ENCODE results near the gene LIN28A.
A peak's percentile ranks its signal among the peaks of the same experiment; 100 is the strongest.

LIN28A gene

GRCh38 chr1:26412180-26412840 lies 1.7 kb downstream of the LIN28A start:
- no peak for TF ChIP-seq TAF1 (IDR thresholded peaks at IDR 0.05; ENCODE audit: borderline replicate concordance, insufficient read depth, low read length)
- TF ChIP-seq SIN3A (IDR thresholded peaks at IDR 0.05; ENCODE audit: borderline replicate concordance, insufficient read depth, low read length), result no peak
- TF ChIP-seq FOXP2 (optimal IDR thresholded peaks at IDR 0.05; ENCODE audit: borderline replicate concordance, extremely low read depth, extremely low read length, insufficient read depth), result no peak
- TF ChIP-seq POLR2AphosphoS5 (IDR thresholded peaks at IDR 0.05; ENCODE audit: low read depth, low read length), result no peak
- no peak for TF ChIP-seq REST (IDR thresholded peaks at IDR 0.05; ENCODE audit: insufficient read depth in 1 of 2, low read depth in 2 of 2, low read length in 2 of 2)

GRCh38 chr1:26413031-26413430 lies 2.4 kb downstream of the LIN28A start:
- peak in 1 of 2 experiments; percentile 49; a peak in 1 of 4 replicates for TF ChIP-seq REST (IDR thresholded peaks at IDR 0.05; ENCODE audit: insufficient read depth in 1 of 2, low read depth in 2 of 2, low read length in 2 of 2)
- no peak for TF ChIP-seq SIN3A (IDR thresholded peaks at IDR 0.05; ENCODE audit: borderline replicate concordance, insufficient read depth, low read length)

GRCh38 chr1:26417111-26417759 lies 6.6 kb downstream of the LIN28A start:
- TF ChIP-seq REST (IDR thresholded peaks at IDR 0.05; ENCODE audit: insufficient read depth in 1 of 2, low read depth in 2 of 2, low read length in 2 of 2), result peak in 1 of 2 experiments; percentile 59; a peak in 1 of 4 replicates
- no peak for TF ChIP-seq FOXP2 (optimal IDR thresholded peaks at IDR 0.05; ENCODE audit: borderline replicate concordance, extremely low read depth, extremely low read length, insufficient read depth)
- TF ChIP-seq POLR2AphosphoS5 (IDR thresholded peaks at IDR 0.05; ENCODE audit: low read depth, low read length), result no peak
- no peak for TF ChIP-seq SIN3A (IDR thresholded peaks at IDR 0.05; ENCODE audit: borderline replicate concordance, insufficient read depth, low read length)

GRCh38 chr1:26418865-26419349 lies 8.3 kb downstream of the LIN28A start:
- TF ChIP-seq REST (IDR thresholded peaks at IDR 0.05; ENCODE audit: insufficient read depth in 1 of 2, low read depth in 2 of 2, low read length in 2 of 2), result no peak
- no peak for TF ChIP-seq TAF1 (IDR thresholded peaks at IDR 0.05; ENCODE audit: borderline replicate concordance, insufficient read depth, low read length)
- no peak for TF ChIP-seq POLR2AphosphoS5 (IDR thresholded peaks at IDR 0.05; ENCODE audit: low read depth, low read length)
- TF ChIP-seq SIN3A (IDR thresholded peaks at IDR 0.05; ENCODE audit: borderline replicate concordance, insufficient read depth, low read length), result no peak
- no peak for TF ChIP-seq FOXP2 (optimal IDR thresholded peaks at IDR 0.05; ENCODE audit: borderline replicate concordance, extremely low read depth, extremely low read length, insufficient read depth)
